ENCODE results near the gene RAB9A. TPM values are rescaled to one million over a fixed set of nuclear protein-coding genes. Genes with fewer than 3 reads are reported as not detected.
A peak's percentile ranks its signal among the peaks of the same experiment; 100 is the strongest.

Gene RAB9A
- total and polyA plus RNA-seq, 9 of the 15 experiments (the other 6 are each of a cell fraction or from before 2014, with no cell fraction given): 13.5 to 20.8 (median 17.7) TPM

DNA sequence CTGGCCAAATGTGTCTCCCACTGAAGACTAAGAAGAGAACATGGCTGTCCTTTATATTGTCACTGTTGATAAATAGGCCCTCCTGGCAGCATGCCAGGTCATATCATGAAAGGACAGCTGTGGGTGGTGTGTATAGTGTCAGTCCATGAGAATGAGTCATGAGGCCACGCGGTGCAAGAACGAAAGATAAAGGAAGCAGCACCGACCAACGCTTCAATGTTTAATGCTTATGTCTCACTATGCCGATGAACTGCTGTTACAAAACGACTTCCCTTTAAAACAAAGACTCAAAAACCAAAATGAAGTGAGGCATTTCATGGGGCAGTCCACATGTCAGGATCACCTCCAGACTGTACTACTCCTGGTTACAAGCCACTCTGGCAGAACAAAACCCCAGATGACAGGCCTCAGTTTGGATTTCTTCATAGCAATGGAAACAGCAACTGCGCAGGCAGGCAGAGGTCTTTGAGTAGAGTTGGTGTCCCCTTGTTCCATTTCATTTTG is 41.2 kb upstream of the RAB9A start (continued):
- no peak for TF ChIP-seq RFX7 (CRISPR knock-in tag; IDR thresholded peaks at IDR 0.05)
- TF ChIP-seq SREBF1 (IDR thresholded peaks at IDR 0.05; ENCODE audit: borderline replicate concordance, low read depth, low read length): no peak
- TF ChIP-seq JUNB (CRISPR knock-in tag; conservative IDR thresholded peaks at IDR 0.05): peak; percentile 77
- no peak for TF ChIP-seq KLF1 (tag; IDR thresholded peaks at IDR 0.05)
- TF ChIP-seq GTF2A2 (tag; IDR thresholded peaks at IDR 0.05): no peak
- TF ChIP-seq, protein P1, sequence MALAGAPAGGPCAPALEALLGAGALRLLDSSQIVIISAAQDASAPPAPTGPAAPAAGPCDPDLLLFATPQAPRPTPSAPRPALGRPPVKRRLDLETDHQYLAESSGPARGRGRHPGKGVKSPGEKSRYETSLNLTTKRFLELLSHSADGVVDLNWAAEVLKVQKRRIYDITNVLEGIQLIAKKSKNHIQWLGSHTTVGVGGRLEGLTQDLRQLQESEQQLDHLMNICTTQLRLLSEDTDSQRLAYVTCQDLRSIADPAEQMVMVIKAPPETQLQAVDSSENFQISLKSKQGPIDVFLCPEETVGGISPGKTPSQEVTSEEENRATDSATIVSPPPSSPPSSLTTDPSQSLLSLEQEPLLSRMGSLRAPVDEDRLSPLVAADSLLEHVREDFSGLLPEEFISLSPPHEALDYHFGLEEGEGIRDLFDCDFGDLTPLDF (CRISPR knock-in tag; IDR thresholded peaks at IDR 0.05): no peak
- no peak for TF ChIP-seq HEY1 (CRISPR knock-in tag; IDR thresholded peaks at IDR 0.05; ENCODE audit: borderline replicate concordance)
- no peak for TF ChIP-seq XRCC5 (IDR thresholded peaks at IDR 0.05; ENCODE audit: low read depth, low read length)
- TF ChIP-seq, protein P2, sequence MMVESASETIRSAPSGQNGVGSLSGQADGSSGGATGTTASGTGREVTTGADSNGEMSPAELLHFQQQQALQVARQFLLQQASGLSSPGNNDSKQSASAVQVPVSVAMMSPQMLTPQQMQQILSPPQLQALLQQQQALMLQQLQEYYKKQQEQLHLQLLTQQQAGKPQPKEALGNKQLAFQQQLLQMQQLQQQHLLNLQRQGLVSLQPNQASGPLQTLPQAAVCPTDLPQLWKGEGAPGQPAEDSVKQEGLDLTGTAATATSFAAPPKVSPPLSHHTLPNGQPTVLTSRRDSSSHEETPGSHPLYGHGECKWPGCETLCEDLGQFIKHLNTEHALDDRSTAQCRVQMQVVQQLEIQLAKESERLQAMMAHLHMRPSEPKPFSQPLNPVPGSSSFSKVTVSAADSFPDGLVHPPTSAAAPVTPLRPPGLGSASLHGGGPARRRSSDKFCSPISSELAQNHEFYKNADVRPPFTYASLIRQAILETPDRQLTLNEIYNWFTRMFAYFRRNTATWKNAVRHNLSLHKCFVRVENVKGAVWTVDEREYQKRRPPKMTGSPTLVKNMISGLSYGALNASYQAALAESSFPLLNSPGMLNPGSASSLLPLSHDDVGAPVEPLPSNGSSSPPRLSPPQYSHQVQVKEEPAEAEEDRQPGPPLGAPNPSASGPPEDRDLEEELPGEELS (CRISPR knock-in tag; IDR thresholded peaks at IDR 0.05; ENCODE audit: borderline replicate concordance): no peak
- TF ChIP-seq, protein P3, sequence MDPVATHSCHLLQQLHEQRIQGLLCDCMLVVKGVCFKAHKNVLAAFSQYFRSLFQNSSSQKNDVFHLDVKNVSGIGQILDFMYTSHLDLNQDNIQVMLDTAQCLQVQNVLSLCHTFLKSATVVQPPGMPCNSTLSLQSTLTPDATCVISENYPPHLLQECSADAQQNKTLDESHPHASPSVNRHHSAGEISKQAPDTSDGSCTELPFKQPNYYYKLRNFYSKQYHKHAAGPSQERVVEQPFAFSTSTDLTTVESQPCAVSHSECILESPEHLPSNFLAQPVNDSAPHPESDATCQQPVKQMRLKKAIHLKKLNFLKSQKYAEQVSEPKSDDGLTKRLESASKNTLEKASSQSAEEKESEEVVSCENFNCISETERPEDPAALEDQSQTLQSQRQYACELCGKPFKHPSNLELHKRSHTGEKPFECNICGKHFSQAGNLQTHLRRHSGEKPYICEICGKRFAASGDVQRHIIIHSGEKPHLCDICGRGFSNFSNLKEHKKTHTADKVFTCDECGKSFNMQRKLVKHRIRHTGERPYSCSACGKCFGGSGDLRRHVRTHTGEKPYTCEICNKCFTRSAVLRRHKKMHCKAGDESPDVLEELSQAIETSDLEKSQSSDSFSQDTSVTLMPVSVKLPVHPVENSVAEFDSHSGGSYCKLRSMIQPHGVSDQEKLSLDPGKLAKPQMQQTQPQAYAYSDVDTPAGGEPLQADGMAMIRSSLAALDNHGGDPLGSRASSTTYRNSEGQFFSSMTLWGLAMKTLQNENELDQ (CRISPR knock-in tag; IDR thresholded peaks at IDR 0.05; ENCODE audit: borderline replicate concordance): no peak
- no peak for TF ChIP-seq NFYB (IDR thresholded peaks at IDR 0.05; ENCODE audit: extremely low read depth, insufficient read length)
- TF ChIP-seq ZNF232 (CRISPR knock-in tag; IDR thresholded peaks at IDR 0.05): no peak
- no peak for TF ChIP-seq SETDB1 (IDR thresholded peaks at IDR 0.05; ENCODE audit: low read length)
- TF ChIP-seq RBM25 (IDR thresholded peaks at IDR 0.05; ENCODE audit: low read depth, low read length, severe bottlenecking): no peak
- TF ChIP-seq, protein P4, sequence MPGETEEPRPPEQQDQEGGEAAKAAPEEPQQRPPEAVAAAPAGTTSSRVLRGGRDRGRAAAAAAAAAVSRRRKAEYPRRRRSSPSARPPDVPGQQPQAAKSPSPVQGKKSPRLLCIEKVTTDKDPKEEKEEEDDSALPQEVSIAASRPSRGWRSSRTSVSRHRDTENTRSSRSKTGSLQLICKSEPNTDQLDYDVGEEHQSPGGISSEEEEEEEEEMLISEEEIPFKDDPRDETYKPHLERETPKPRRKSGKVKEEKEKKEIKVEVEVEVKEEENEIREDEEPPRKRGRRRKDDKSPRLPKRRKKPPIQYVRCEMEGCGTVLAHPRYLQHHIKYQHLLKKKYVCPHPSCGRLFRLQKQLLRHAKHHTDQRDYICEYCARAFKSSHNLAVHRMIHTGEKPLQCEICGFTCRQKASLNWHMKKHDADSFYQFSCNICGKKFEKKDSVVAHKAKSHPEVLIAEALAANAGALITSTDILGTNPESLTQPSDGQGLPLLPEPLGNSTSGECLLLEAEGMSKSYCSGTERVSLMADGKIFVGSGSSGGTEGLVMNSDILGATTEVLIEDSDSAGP (CRISPR knock-in tag; IDR thresholded peaks at IDR 0.05): no peak
- no peak for TF ChIP-seq KDM5B (IDR thresholded peaks at IDR 0.05; ENCODE audit: insufficient replicate concordance, low read depth, low read length)
- TF ChIP-seq PTTG1 (tag; IDR thresholded peaks at IDR 0.05; ENCODE audit: low read depth): no peak
- TF ChIP-seq, protein P5, sequence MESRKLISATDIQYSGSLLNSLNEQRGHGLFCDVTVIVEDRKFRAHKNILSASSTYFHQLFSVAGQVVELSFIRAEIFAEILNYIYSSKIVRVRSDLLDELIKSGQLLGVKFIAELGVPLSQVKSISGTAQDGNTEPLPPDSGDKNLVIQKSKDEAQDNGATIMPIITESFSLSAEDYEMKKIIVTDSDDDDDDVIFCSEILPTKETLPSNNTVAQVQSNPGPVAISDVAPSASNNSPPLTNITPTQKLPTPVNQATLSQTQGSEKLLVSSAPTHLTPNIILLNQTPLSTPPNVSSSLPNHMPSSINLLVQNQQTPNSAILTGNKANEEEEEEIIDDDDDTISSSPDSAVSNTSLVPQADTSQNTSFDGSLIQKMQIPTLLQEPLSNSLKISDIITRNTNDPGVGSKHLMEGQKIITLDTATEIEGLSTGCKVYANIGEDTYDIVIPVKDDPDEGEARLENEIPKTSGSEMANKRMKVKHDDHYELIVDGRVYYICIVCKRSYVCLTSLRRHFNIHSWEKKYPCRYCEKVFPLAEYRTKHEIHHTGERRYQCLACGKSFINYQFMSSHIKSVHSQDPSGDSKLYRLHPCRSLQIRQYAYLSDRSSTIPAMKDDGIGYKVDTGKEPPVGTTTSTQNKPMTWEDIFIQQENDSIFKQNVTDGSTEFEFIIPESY (CRISPR knock-in tag; IDR thresholded peaks at IDR 0.05): peak; percentile 67; the same call in 1 of the 2 replicates
- TF ChIP-seq ZNF124 (CRISPR knock-in tag; IDR thresholded peaks at IDR 0.05): no peak
